Endodermal cell (in vitro differentiated cells): ENCODE measurements around the gene RUBCN. TPM values are rescaled to one million over a fixed set of nuclear protein-coding genes. Genes with fewer than 3 reads are reported as not detected.

Experiments
- DNase-seq: peaks from one replicate; pipeline ENCODE4 v3.0.0-alpha.2; 2017
- H3K27ac ChIP-seq: 2 replicates; pipeline ENCODE4 v1.5.1; 2013; ENCODE audit warnings: mild to moderate bottlenecking, low read depth, low read length, moderate library complexity
- H3K27me3 ChIP-seq: 2 replicates; pipeline ENCODE4 v1.6.1; 2013; ENCODE audit warnings: mild to moderate bottlenecking, low read length, moderate library complexity; ENCODE audit not compliant: insufficient read depth, control insufficient read depth, poor library complexity, severe bottlenecking
- H3K36me3 ChIP-seq: 2 replicates; pipeline ENCODE4 v1.7.0; 2013; ENCODE audit warnings: mild to moderate bottlenecking, low read length, moderate library complexity; ENCODE audit not compliant: control insufficient read depth, insufficient read depth
- H3K4me1 ChIP-seq: one replicate; pipeline ENCODE4 v1.7.0; 2013; ENCODE audit warnings: low read length; ENCODE audit not compliant: control insufficient read depth, insufficient read depth
- H3K4me3 ChIP-seq: 2 replicates; pipeline ENCODE4 v1.5.1; 2013; ENCODE audit warnings: mild to moderate bottlenecking, low read length, moderate library complexity
- H3K9ac ChIP-seq: 2 replicates; pipeline ENCODE4 v1.6.1; 2013; ENCODE audit warnings: mild to moderate bottlenecking, low read length, moderate library complexity; ENCODE audit not compliant: poor library complexity, severe bottlenecking; ENCODE audit errors: extremely low read depth
- H3K9me3 ChIP-seq: 2 replicates; pipeline ENCODE4 v1.6.1; 2013; ENCODE audit warnings: mild to moderate bottlenecking, low read length, moderate library complexity; ENCODE audit not compliant: control insufficient read depth
- H3K27ac Mint-ChIP-seq: 2 replicates; pipeline ENCODE4 v1.8.0; 2020; ENCODE audit warnings: mixed read lengths
- H3K27me3 Mint-ChIP-seq: 2 replicates; pipeline ENCODE4 v1.8.0; 2021; ENCODE audit warnings: mild to moderate bottlenecking, mixed read lengths; ENCODE audit not compliant: insufficient read depth
- H3K36me3 Mint-ChIP-seq: 2 replicates; pipeline ENCODE4 v1.8.0; 2020; ENCODE audit warnings: low read depth, mixed read lengths
- H3K4me1 Mint-ChIP-seq: 2 replicates; pipeline ENCODE4 v1.8.0; 2020; ENCODE audit warnings: mixed read lengths
- H3K4me3 Mint-ChIP-seq: 2 replicates; pipeline ENCODE4 v1.8.0; 2020; ENCODE audit warnings: mild to moderate bottlenecking, moderate library complexity, mixed read lengths
- H3K9me3 Mint-ChIP-seq: 2 replicates; pipeline ENCODE4 v1.8.0; 2020; ENCODE audit warnings: mild to moderate bottlenecking, mixed read lengths
- WGBS, 2 experiments: methylation state at CpG; one replicate each; pipeline versions ENCODE4 v1.1.5 to v1.1.7; 2013; ENCODE audit warnings: missing lambda C conversion rate in 2 of 2, mixed read lengths in 1 of 2; ENCODE audit not compliant: insufficient coverage in 1 of 2, insufficient read length in 1 of 2; 5-methylcytosine and 5-hydroxymethylcytosine counted together
- total RNA-seq, 2 donors: library from RNA; stranded (reverse); fragmentation: NEBNext Ultra II Directional in 1 of 2; extraction: Animal tissue kit (Norgen Biotek cat#: 25700) in 1 of 2; gene quantifications; 2 replicates in 1 of 2; 3 replicates in 1 of 2; pipeline ENCODE4 v1.2.1, GENCODE V29; 2021
- TF ChIP-seq, protein P1 (sequence below): fragments of 200-600 bp; sonication (generic); conservative IDR thresholded peaks from 2 replicates; pipeline ENCODE4 v1.5.0; 2021; ENCODE audit warnings: antibody characterized with exemption, mild to moderate bottlenecking

RUBCN gene
- total RNA-seq, 2 donors from 2014 or later: 17.2 to 18.3 TPM

DNA sequence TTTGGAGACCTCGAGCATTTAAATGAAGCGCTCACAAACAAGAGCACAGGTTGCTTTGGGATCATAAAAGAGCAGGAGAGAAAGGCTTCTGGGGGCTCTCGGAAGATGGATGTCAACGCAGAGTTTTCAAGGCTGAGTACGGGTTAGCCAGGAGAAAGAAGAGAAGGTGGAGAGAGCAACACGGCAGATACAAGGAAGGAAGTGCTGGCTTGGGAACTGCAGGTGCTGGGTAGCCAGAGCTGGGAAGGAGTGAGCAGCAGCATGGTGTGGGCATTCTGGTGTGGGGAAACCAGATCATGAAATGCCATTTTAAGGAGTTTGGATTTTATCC is 580 bp upstream of the RUBCN start:
- Histone ChIP-seq H3K27me3 (no peaks in the 10 kb centered on the region), H3K9ac (peak overlapping the region; percentile 60), H3K4me3 (peak overlapping the region; percentile 97), H3K27ac (peak overlapping the region; percentile 50), H3K36me3 (no peaks in the 10 kb centered on the region), H3K9me3 (no peaks in the 10 kb centered on the region), H3K4me1 (peaks cover 3% of the 10 kb centered on the region)
- DNase-seq: no peak
- Mint-ChIP-seq H3K9me3 (no peaks in the 10 kb centered on the region), H3K4me3 (peak overlapping the region; percentile 80), H3K27ac (peak overlapping the region; percentile 94), H3K36me3 (no peaks in the 10 kb centered on the region), H3K4me1 (peaks cover 9% of the 10 kb centered on the region), H3K27me3 (peaks cover 1% of the 10 kb centered on the region)
- 0 to 1% methylated on average over 4 to 6 of the region's 6 CpGs for WGBS, 2 experiments
- TF ChIP-seq, protein P1, sequence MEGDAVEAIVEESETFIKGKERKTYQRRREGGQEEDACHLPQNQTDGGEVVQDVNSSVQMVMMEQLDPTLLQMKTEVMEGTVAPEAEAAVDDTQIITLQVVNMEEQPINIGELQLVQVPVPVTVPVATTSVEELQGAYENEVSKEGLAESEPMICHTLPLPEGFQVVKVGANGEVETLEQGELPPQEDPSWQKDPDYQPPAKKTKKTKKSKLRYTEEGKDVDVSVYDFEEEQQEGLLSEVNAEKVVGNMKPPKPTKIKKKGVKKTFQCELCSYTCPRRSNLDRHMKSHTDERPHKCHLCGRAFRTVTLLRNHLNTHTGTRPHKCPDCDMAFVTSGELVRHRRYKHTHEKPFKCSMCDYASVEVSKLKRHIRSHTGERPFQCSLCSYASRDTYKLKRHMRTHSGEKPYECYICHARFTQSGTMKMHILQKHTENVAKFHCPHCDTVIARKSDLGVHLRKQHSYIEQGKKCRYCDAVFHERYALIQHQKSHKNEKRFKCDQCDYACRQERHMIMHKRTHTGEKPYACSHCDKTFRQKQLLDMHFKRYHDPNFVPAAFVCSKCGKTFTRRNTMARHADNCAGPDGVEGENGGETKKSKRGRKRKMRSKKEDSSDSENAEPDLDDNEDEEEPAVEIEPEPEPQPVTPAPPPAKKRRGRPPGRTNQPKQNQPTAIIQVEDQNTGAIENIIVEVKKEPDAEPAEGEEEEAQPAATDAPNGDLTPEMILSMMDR: no peak

DNA sequence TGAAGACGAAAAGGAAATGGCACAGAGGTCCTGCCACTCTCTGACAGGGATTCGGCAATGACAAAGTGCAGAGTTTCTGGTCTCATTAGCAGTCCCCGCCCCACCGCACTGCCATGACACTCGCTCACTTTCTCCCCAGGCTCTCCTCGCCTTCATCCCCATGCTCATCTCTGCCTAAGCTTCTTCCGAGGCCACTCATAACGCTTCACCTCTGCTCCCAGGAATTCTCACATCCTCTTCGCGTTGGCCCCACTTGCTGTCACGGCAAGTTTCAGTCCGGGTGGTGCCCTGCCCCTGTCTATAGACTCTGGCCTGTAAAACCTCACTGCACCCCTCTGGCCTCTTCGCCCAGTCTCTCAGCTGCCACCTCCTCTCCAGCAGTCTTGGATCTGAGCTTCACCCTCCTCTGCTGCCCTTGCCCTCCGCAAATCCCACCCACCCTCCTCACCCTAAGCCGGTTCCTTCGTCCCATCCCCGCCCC is 654 bp downstream of the RUBCN start:
- no peak overlapping the region for H3K27ac ChIP-seq
- Mint-ChIP-seq H3K4me1 (peaks cover 10% of the 10 kb centered on the region), H3K27me3 (peaks cover 1% of the 10 kb centered on the region), H3K4me3 (peak overlapping the region; percentile 80), H3K27ac (peak overlapping the region; percentile 69), H3K36me3 (peaks cover 3% of the 10 kb centered on the region), H3K9me3 (peaks cover 3% of the 10 kb centered on the region)
- no peaks in the 10 kb centered on the region for H3K27me3 ChIP-seq
- TF ChIP-seq, protein P1: no peak
- H3K4me3 ChIP-seq: peak overlapping the region; percentile 97
- H3K36me3 ChIP-seq: no peaks in the 10 kb centered on the region
- H3K9ac ChIP-seq: peak overlapping the region; percentile 34
- WGBS, 2 experiments: 3 to 5% methylated on average over 17 of the region's 17 CpGs
- peak; percentile 78 for DNase-seq
- peaks cover 3% of the 10 kb centered on the region for H3K4me1 ChIP-seq
- no peaks in the 10 kb centered on the region for H3K9me3 ChIP-seq

DNA sequence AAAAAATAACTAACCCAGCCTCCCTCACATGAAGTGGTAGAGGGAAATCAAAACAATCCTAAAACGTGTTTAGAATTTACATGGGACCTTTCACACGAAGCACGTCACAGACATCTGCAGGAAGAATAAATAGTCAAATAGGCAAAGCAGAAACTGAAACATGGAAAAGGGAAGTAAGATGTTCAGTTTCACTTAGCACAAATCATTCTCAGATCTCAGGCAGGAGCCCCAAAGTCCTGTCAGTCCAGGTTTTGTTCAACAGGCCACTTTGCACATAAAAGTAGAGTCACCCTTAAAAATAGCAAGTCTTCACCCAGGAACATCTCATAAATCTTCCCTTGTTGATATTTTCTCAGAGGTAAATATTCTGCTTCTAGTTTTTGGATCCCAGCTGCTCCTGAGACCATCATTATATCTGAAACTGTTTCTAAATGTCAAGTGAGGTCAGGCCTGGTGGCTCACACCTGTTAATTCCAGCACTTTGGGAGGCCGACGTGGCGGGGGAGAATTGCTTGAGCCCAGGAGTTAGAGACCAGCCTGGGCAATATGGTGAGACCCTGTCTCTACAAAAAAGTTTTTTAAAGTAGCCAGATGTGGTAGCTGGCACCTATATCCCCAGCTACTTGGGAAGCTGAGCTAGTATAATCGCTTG is 1.9 kb downstream of the RUBCN start:
- H3K27me3 Mint-ChIP-seq: peaks cover 1% of the 10 kb centered on the region

More for the DNA sequence above, 1.9 kb downstream of the RUBCN start:
- Histone ChIP-seq H3K27ac (no peak overlapping the region), H3K9ac (no peak overlapping the region), H3K9me3 (no peaks in the 10 kb centered on the region), H3K4me3 (no peak overlapping the region), H3K4me1 (peaks cover 3% of the 10 kb centered on the region), H3K36me3 (no peaks in the 10 kb centered on the region), H3K27me3 (no peaks in the 10 kb centered on the region)
- H3K4me1 Mint-ChIP-seq: peaks cover 12% of the 10 kb centered on the region
- no peak overlapping the region for H3K27ac Mint-ChIP-seq
- WGBS, 2 experiments: 94 to 97% methylated on average over 6 to 7 of the region's 7 CpGs
- H3K4me3 Mint-ChIP-seq: no peak overlapping the region
- TF ChIP-seq, protein P1: no peak
- DNase-seq: no peak
- H3K36me3 Mint-ChIP-seq: peaks cover 10% of the 10 kb centered on the region
- H3K9me3 Mint-ChIP-seq: peaks cover 10% of the 10 kb centered on the region
